GM19463 (cell line): ENCODE results near the gene NLRX1.
"Not testable (repeated sequence)": the region's sequence is repeated elsewhere in the genome, so short reads cannot be mapped to it uniquely, and the experiment has no call there.

Source experiments
- ATAC-seq: cut with Tn5 transposase; IDR thresholded peaks from one replicate; pipeline ENCODE4 v1.9.1; 2021; ENCODE audit warnings: mild to moderate bottlenecking, moderate library complexity; ENCODE audit not compliant: unreplicated experiment

Gene NLRX1, protein sequence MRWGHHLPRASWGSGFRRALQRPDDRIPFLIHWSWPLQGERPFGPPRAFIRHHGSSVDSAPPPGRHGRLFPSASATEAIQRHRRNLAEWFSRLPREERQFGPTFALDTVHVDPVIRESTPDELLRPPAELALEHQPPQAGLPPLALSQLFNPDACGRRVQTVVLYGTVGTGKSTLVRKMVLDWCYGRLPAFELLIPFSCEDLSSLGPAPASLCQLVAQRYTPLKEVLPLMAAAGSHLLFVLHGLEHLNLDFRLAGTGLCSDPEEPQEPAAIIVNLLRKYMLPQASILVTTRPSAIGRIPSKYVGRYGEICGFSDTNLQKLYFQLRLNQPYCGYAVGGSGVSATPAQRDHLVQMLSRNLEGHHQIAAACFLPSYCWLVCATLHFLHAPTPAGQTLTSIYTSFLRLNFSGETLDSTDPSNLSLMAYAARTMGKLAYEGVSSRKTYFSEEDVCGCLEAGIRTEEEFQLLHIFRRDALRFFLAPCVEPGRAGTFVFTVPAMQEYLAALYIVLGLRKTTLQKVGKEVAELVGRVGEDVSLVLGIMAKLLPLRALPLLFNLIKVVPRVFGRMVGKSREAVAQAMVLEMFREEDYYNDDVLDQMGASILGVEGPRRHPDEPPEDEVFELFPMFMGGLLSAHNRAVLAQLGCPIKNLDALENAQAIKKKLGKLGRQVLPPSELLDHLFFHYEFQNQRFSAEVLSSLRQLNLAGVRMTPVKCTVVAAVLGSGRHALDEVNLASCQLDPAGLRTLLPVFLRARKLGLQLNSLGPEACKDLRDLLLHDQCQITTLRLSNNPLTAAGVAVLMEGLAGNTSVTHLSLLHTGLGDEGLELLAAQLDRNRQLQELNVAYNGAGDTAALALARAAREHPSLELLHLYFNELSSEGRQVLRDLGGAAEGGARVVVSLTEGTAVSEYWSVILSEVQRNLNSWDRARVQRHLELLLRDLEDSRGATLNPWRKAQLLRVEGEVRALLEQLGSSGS

DNA sequence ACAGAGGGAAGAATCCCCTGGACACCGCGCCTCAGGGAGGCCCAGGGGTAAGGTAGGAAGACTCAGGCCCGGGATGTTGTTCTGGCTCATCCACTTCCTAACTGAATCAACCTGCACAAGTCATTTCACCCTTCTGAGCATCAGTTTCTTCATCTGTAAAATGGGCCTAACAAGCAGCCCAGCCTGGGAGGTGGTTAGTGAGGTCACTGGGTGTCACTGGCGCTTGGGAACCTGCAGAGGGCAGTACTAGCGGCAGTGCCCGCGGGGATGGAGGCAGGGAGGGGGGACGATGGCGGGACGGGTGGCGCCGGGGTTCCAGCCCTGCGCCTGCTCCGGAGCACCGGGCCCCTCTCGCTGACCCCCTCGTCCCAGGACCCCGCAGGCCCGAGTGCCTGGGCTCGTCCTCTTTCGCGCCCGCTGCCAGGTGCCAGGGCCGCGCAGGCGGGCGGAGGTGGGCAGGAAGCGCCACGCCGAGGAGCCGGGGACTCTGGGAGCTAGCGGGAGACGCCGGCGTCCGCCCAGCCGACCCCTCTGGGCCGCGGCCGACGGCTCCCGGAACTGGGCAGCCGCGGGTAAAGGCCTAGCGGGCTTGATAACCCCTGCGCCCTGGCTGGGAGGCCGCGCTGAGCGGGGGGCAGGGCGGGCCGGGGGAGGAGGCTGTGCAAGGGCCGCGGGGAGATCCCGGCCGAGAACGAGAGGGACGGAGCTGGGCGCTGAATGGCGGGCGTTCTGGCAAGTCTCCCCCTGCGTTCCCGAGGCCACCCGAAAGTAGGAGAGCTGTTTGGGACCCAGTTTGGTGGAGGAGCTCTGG lies at the start of gene NLRX1:
TSS of gene NLRX1 (plus strand) at position 255 of the 811 bp plus-strand sequence. CDS start 2,679 bp downstream, outside the sequence.
- ATAC-seq: peak; percentile 90

DNA sequence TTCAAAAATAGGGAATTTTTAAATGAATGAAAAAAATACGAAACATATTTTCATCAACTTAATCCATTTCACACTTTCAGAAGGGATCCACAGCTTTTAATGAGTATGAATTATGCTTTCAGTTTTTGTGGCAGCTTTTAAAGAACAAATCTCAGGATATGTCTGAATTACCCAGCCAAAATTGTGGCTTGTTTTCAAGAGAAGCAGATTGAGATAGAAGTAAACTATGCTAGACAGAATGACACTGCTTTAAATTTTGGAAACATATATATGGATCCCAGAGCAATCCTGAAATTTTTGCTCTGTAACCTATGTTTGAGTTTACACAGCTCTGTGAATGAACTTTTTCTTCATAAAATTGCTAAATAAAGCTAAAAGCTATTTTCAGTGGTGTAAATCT lies 49.6 kb upstream of the NLRX1 start:
- ATAC-seq: no peak

DNA sequence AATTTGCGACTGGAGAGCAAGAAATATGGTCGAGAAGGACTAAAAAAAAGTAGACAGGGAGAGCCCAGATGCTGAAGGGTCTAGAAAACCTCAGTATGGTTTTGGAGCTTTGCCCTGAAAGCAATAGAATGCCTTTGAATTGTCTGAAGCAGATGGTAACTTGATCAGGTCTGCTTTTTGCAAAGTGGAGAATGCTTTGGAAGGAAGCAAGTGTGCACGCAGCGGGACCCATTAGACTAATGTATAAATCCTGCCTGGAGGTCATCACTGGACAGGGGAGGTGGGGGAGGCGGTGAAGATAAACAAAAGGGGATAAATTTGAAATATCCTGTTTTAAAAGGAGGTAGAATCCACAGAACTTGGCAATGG lies 47.9 kb upstream of the NLRX1 start:
- no peak for ATAC-seq

DNA sequence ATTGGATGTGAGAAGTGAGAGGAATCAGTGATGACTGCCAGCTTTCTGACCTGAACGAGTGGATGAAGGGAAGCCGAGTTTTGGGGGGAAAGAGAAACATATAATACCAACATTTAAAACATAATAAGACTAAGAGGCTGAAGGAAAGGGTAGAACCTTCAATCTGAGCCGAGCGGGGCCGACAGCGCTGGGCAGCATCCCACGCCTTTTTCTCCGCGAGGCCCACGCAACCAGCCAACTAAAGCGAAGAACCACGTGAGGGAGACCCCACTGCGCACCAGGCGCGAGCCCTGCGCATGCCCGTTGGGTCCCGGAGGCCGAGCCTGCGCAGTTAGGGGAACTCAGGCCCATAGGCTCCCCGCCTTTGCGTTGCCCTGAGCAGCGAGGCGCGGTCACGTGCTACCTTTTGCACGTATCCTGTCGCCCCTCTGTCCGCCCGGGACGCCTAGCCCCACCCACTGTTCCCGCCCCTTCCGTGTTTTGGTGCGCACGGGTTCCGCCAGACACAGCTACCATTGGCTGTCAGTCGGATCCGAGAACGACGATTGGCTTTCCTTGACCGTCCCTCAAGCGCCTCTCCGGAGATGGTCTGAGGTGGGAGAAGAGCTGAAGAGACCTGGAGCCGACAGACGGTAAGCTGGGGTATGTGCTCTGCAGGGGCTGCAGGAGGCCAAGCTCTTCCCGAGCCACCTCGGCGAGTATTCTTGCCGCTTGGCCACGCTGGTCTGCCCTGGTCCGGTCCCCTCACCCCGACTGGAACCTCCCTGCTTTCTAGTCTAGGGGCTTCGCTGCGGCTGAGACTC lies 47.3 kb upstream of the NLRX1 start, which contains the start of gene HINFP:
TSS of gene HINFP (plus strand) at position 573 of the 803 bp plus-strand sequence. CDS start 5,365 bp downstream, outside the sequence.
- peak; percentile 96 for ATAC-seq

DNA sequence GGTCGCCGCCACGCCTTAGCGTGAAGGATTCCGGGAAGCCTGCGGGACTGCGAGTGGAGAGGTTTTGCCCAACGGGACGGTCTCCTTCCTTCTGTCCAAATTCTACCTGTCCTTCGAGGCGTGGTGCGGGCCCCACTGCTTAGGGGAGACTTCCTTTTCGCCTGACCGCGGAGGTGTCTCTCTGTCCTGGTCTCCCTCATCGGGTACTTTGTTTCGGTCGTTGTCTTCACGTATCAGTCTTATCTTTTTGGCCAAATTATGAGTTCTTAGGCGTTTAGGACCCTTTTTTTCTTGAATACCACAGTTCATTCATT lies 46.8 kb upstream of the NLRX1 start:
- no peak for ATAC-seq

DNA sequence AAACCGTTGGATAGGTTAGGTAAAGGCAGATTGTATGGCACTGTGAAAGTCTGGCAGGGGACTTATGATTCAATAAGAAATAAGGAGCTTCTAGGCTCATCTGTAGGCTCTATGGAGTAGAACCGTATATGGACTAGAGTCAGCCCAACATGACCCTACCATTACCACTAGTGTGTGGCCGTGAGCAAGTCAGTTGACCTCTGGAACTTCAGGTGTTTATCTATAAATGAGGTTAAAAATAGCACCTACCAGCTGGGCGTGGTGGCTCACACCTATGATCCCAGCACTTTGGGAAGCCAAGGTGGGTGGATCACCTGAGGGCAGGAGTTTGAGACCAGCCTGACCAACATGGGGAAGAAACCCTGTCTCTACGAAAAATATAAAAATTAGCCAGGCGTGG lies 42.7 kb upstream of the NLRX1 start:
- no peak for ATAC-seq

DNA sequence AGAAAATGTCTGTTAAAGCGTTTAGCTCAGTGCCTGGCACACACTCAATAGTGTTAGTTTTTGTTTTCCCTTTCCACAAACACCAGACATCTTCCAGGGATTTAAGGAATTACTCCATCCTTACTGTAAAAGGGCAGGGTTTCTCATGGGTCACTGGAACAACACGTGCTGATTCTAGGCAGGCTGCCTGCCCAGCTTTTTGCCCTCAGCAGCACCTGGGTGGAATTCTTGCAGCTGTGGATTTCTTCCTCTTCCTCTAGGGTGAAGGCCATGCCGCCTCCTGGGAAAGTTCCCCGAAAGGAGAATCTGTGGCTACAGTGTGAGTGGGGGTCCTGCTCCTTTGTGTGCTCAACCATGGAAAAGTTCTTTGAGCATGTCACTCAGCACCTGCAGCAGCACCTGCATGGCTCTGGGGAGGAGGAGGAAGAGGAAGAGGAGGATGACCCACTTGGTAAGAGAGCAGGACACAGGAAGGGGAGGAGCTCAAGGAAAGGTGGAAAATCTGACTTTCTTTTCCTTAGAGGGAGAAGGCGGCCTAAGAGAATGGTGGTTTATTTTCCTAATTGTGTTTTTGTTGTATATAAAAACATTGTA lies 41.8 kb upstream of the NLRX1 start:
- ATAC-seq: no peak

DNA sequence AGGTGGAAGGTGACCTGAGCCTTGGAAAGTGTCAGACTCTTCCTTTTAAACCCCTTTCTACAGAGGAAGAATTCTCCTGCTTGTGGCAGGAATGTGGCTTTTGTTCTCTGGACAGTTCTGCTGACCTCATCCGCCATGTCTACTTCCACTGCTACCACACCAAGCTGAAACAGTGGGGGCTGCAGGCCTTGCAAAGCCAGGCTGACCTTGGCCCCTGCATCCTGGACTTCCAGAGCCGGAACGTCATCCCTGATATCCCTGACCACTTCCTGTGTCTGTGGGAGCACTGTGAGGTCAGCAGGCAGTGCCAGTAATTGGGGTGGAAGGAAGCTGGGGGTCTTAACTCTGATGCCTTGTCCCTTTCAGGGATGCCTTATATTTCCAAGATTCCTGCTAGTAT lies 37.9 kb upstream of the NLRX1 start:
- ATAC-seq: no peak

DNA sequence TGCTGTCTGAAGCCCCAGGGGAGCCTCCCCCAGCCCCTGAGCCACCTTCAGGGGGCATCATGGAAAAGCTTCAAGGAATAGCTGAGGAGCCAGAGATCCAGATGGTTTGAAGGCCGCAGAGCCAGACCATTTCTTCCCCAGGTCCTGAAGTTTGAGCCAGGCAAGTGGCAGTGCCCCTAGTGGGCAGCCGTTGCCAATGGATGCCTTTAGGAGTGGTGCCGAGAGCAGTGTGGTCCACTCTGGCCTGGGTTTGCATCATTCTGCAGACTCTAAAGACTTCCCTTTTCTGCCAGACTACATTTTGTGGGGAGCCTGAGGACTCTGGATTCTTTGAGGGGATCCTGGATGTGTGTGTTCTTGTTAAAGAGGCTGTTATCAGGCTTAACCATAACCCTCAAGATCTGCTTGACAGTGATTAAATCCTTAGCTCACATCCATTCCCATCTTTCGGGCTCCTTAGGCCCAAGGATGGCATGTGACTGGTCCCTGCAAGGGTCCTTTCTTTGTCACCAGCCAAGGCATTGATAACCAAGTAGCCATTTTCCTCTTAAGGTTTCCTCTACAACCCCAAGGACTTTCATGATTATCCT lies 34.0 kb upstream of the NLRX1 start:
- ATAC-seq: no peak

DNA sequence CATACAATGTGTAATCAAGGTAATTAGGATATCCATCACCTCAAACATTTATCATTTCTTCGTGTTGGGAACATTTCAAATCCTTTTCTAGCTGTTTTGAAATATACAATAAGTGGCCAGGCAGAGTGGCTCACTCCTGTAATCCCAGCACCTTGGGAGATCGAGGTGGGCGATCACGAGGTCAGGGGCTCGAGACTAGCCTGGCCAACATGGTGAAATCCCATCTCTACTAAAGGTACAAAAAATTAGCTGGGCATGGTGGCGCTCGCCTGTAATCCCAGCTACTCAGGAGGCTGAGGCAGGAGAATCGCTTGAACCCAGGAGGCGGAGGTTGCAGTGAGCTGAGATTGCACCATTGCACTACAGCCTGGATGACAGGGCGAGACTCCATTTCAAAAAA lies 29.2 kb upstream of the NLRX1 start:
- ATAC-seq: not testable (repeated sequence)

DNA sequence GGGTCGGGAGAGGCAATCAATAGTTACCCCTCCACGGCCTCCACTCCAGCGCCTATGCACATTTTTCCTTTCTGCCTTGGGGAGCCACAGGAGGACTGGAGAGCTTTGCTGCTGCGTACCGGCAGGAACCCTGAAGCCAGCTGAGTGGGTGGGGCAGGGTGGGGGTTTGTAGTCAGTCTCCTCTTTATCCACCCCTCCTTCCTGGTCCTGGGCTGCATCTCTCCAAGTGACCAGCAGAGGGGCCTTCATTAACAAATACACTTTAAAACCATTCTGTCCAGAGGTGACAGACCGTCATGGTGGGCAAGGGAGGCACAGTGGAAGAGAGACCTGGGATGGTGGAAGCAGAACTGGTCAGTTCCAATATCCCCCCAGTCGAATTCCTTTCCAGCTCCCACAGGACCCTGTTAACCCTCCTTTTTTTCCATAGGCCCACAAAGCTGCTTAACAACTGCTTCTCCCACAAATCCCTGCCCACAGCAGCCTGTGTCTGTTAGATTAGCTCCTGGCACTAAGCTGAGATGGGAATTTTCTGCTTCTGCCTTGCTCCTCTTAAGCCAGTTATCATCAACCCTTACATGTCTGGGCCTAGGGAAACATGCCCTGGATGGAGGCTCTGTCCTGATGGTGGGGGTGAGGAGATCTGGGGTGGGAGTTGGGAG lies 23.6 kb upstream of the NLRX1 start:
- no peak for ATAC-seq

DNA sequence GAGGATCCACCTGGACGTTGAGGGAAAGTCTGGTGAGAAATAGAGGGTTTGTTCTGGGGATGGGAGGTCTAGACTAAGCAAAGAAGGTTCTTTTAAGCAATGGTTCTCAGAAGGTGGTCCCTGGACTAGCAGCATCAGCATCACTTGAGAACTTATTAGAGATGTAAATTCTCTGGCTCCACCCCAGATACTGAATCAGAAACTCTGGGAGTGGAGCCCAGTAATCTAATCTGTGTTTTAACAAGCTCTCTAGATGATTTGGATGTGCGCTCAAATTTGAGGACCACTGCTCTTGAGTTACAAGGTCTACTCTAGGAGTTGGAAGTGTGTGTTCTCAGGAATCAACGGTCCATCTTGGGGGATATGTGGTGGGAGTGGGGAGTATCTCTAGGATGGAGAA lies 23.0 kb upstream of the NLRX1 start:
- ATAC-seq: no peak

DNA sequence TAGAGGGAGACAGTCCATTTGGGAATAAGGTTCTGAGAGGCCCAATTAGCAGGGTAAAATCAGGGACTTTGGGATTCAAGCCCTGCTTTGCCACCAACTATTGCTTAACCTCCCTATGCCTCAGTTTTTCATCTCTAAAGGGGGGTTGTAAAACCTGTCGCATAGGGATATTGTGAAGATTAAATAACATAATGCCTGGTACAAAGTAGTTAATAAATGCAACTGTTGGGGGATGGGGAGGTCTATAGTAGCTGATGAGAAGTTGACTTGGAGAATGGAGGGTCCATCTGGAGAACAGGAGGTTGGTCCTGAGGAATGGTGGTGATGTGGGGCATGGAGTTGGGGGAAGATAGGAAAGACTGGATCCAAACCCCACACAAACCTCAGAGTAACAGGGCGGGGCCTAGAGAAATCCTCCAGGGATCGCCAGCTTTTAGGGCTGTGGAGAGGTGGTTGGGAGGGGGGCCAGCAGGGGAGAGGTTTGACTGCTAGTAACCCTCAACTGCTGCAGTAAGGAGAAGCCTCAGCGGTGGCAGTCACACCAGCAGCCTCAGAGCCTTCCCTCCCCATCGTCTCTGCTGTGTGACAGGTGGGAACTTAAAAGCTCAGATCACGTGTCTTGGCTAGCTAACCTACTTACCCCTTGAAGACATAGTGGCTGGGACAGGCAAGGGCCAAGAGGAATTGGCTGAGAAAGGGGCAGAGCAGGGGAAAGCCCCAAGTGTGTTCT lies 20.8 kb upstream of the NLRX1 start:
- ATAC-seq: no peak

DNA sequence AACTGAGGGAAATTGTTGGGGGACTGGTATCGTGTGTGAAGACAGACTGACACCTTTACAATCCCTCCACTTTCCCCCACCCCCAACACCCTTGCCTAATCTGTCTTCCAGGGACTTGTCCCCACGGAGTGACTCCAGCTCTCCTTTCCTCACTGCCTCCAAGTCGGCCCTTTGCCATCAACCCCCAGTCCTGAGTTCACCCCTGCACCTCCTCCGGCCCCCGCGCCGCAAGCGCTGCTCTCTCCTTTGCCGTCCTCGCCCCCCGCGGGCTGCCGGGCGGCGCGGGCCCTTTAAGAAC lies 19.9 kb upstream of the NLRX1 start:
- no peak for ATAC-seq

DNA sequence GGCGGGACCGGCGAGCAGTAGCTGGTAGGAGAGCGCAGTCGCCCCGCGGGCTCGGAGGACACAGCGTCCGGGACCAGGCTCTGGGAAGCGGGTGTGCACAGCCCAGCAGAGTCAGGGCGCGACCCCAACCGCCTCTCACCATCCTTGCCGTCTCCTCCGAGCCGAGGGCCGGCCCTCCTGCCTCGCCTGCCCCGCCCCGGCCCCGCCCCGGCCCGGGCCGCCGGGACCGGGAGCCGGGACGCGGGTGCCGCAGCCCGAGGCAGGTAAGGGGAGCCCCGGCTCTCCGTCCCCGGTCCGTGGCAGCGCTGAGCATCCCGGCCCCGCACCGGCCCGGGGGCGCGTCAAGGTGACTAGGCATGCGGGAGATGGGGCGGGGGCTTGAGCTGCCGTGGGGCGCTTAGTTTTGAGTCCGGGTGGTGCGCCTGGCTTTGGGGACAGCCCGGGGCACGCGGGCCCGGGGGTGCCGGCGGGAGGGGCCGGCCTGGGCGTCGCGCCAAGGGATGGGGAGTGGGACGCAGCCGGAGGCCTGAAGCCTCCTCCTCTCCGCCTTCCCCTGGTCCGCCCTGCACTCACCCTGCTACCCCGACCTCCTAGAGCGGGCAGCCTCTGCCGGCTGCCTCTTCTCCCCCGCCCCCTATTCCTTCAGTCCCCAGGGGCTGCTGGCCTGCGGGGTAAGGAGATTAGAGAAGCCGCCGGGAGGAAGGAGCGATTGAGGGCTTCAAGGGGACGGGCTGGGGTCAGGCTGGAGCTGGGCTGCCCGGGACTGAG lies 19.3 kb upstream of the NLRX1 start, which contains the start of gene ABCG4:
TSS of gene ABCG4 (plus strand) at position 35 of the 768 bp plus-strand sequence. CDS start 914 bp downstream, outside the sequence.
- no peak for ATAC-seq

DNA sequence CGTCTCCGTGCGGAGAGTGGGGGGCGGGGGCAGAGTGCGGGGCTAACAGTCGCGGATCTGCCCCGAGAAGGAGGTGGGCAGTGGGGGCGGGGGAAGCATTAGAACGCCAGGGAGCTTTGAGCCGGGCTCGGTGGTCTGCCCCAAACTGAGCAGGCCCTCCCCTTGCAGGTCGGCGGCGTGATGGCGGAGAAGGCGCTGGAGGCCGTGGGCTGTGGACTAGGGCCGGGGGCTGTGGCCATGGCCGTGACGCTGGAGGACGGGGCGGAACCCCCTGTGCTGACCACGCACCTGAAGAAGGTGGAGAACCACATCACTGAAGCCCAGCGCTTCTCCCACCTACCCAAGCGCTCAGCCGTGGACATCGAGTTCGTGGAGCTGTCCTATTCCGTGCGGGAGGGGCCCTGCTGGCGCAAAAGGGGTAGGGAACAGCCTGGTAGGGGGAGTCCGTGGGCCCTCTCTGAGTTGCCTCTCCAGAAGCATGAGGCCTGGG lies 18.7 kb upstream of the NLRX1 start:
- ATAC-seq: no peak

DNA sequence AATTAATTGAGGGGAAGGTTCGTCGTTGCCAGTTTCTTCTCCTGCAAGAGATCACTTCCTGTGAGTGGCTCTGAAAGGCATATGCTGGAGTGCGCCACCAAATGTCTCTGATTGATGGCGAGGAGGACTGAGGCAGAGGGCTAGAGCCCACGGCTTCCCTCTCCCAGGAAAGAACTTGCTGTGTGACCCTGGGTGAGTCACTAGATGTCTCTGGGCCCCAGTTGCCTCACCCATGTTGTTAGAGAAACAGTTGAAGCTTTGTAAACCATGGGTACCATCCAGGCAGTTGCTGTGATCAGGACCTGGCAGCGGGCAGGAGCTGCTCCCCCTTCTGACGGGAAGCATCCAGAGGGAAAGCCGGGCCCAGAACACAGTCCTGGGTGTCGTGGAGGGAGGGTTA lies 16.5 kb upstream of the NLRX1 start:
- ATAC-seq: no peak
